ENCODE data around the gene MYH7. TPM values are rescaled to one million over a fixed set of nuclear protein-coding genes. Genes with fewer than 3 reads are reported as not detected.
A peak's percentile ranks its signal among the peaks of the same experiment; 100 is the strongest.

The MYH7 gene
- total RNA-seq (1 to 10 TPM in 1 of 2 donors, under 1 TPM in 1; 0.99 to 1.2 TPM), polyA plus RNA-seq (ENCODE audit: insufficient read length in 2 of 2) (1 to 10 TPM; 2.2 to 2.9 TPM)
- long read RNA-seq, donor 1 = 0 reads
- long read RNA-seq, donor 2 = 0 reads
- long read RNA-seq, donor 3 = 0 reads
- long read RNA-seq, donor 4 = 0 reads

DNA sequence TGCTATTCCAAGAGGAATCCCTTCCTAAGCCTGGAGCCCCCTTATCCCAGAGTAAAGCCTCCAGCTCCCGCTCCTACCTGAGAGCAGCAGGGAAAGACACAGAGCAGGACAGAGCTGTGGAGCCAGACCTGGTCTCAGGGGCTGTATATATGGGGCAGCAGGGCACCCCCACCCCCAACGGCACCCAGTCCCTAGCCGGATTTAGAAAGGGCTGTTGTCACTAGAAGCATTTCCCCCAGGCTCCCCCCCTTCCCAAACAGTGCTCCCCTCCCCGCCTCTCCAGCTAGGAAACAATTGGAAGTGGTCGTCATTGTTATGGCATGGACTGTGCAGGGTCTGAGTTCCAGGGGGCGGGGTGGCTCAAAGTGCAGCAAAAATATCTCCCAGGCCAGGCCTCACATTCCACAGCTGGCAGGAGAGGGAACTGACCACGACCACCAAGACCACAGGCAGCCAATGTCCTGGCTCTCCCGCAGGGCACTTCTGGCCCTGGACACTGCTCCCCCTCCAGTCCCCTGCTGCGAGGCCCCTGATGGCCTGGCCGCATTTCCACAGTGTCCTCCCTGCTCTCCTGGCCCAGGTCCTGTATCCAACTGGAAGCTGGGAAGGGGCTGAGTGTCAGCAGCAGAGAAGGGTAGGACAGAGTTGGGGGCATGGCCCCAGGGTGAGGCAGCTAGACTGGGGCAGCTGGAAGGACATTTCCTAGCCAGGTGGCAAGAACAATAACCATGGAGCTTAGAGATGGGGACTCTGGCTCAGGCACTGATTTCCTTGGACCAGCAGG, at the start of gene MYH7:
Gene MYH7 (minus strand): TSS at position 118 of the 784 bp plus-strand sequence. CDS start 1,928 bp downstream, outside the sequence.
- WGBS (ENCODE audit: insufficient coverage) = 33% methylated on average over 7 of the region's 10 CpGs
- H3K27ac ChIP-seq (ENCODE audit: low read depth, low read length) = peak within 1 kb of the TSS; percentile 86
- H3K27me3 ChIP-seq (ENCODE audit: control insufficient read depth, insufficient read depth, low read length) = no peaks in the 10 kb centered on the region
- peak in 2 of 6 donors; percentile 27 to 57 for DNase-seq (ENCODE audit: low read depth in 4 of 6, low spot score in 6 of 6)
- H3K36me3 ChIP-seq (ENCODE audit: control insufficient read depth, insufficient read depth, low read length) = no peaks in the 10 kb centered on the region
- peaks cover 47% of the 10 kb centered on the region for H3K4me1 ChIP-seq (ENCODE audit: control insufficient read depth, insufficient read depth, low read length)
- H3K4me3 ChIP-seq (ENCODE audit: low read depth, low read length) = no peak within 1 kb of the TSS
- H3K9me3 ChIP-seq (ENCODE audit: control insufficient read depth, insufficient read depth, low read length) = no peaks in the 10 kb centered on the region

DNA sequence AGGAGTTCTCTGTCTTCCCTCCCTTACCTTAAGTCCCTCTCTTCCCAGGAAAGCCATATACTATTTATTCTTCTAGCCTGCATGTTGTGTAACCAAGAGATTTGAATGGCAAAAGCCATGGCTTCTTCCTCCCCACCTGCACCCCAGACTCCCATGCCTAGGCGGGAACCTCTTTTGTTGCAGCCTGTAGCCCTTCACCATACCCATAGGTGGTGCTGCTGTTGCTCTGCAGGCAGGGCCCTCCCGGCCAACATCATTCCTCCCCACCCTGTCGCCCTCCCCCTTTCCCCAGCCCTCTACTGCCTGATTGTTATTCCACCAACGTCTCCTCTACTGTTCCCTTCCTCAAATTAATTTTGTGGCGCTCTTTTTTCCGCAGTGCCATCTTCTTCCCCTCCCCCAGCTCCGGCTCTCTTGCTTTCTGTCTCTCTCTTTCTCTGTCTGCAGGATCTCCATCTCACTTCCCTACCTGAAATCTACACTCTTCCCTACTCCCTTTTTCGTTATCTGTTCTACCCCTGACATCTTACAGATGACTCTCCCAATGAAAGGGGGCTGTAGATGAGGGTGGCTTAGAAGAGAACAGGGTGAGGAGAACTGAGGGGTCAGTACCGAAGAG, 47.9 kb upstream of the MYH7 start:
- peak in 2 of 6 donors; percentile 95 to 99 for DNase-seq (ENCODE audit: low read depth in 4 of 6, low spot score in 6 of 6)
- Histone ChIP-seq H3K4me1 (ENCODE audit: control insufficient read depth, insufficient read depth, low read length) (peaks cover 39% of the 10 kb centered on the region), H3K4me3 (ENCODE audit: low read depth, low read length) (no peak overlapping the region), H3K36me3 (ENCODE audit: control insufficient read depth, insufficient read depth, low read length) (peaks cover 7% of the 10 kb centered on the region), H3K27me3 (ENCODE audit: control insufficient read depth, insufficient read depth, low read length) (no peaks in the 10 kb centered on the region), H3K9me3 (ENCODE audit: control insufficient read depth, insufficient read depth, low read length) (no peaks in the 10 kb centered on the region), H3K27ac (ENCODE audit: low read depth, low read length) (peak overlapping the region; percentile 44)
- WGBS (ENCODE audit: insufficient coverage) = 8% methylated on average over 8 of the region's 9 CpGs

- no peaks in the 10 kb centered on the region for H3K9me3 ChIP-seq (ENCODE audit: control insufficient read depth, insufficient read depth, low read length)
- DNase-seq (ENCODE audit: low read depth in 4 of 6, low spot score in 6 of 6) = peak in 2 of 6 donors; percentile 46 to 92
- H3K4me3 ChIP-seq (ENCODE audit: low read depth, low read length) = no peak overlapping the region
- H3K4me1 ChIP-seq (ENCODE audit: control insufficient read depth, insufficient read depth, low read length) = peaks cover 39% of the 10 kb centered on the region
- peak overlapping the region; percentile 29 for H3K27ac ChIP-seq (ENCODE audit: low read depth, low read length)
- H3K27me3 ChIP-seq (ENCODE audit: control insufficient read depth, insufficient read depth, low read length) = no peaks in the 10 kb centered on the region
- peaks cover 7% of the 10 kb centered on the region for H3K36me3 ChIP-seq (ENCODE audit: control insufficient read depth, insufficient read depth, low read length)
Observed at GRCh38 chr14:23482823-23483148, 47.3 kb upstream of the MYH7 start.

- peak overlapping the region; percentile 16 for H3K27ac ChIP-seq (ENCODE audit: low read depth, low read length)
- 0% methylated on average over 1 of the region's 7 CpGs for WGBS (ENCODE audit: insufficient coverage)
- H3K36me3 ChIP-seq (ENCODE audit: control insufficient read depth, insufficient read depth, low read length) = peaks cover 12% of the 10 kb centered on the region
- peaks cover 39% of the 10 kb centered on the region for H3K4me1 ChIP-seq (ENCODE audit: control insufficient read depth, insufficient read depth, low read length)
- no peaks in the 10 kb centered on the region for H3K27me3 ChIP-seq (ENCODE audit: control insufficient read depth, insufficient read depth, low read length)
- no peaks in the 10 kb centered on the region for H3K9me3 ChIP-seq (ENCODE audit: control insufficient read depth, insufficient read depth, low read length)
- H3K4me3 ChIP-seq (ENCODE audit: low read depth, low read length) = no peak overlapping the region
- peak in 2 of 6 donors; percentile 75 to 96 for DNase-seq (ENCODE audit: low read depth in 4 of 6, low spot score in 6 of 6)
Observed at GRCh38 chr14:23481979-23482822, 46.7 kb upstream of the MYH7 start.

- peaks cover 35% of the 10 kb centered on the region for H3K4me1 ChIP-seq (ENCODE audit: control insufficient read depth, insufficient read depth, low read length)
- no peaks in the 10 kb centered on the region for H3K9me3 ChIP-seq (ENCODE audit: control insufficient read depth, insufficient read depth, low read length)
- peak in 2 of 6 donors; percentile 18 to 44 for DNase-seq (ENCODE audit: low read depth in 4 of 6, low spot score in 6 of 6)
- WGBS (ENCODE audit: insufficient coverage) = 25% methylated on average over 3 of the region's 3 CpGs
- H3K27ac ChIP-seq (ENCODE audit: low read depth, low read length) = no peak overlapping the region
- no peaks in the 10 kb centered on the region for H3K27me3 ChIP-seq (ENCODE audit: control insufficient read depth, insufficient read depth, low read length)
- no peak overlapping the region for H3K4me3 ChIP-seq (ENCODE audit: low read depth, low read length)
- peaks cover 12% of the 10 kb centered on the region for H3K36me3 ChIP-seq (ENCODE audit: control insufficient read depth, insufficient read depth, low read length)
Observed at GRCh38 chr14:23481362-23481970, 46.0 kb upstream of the MYH7 start.

DNA sequence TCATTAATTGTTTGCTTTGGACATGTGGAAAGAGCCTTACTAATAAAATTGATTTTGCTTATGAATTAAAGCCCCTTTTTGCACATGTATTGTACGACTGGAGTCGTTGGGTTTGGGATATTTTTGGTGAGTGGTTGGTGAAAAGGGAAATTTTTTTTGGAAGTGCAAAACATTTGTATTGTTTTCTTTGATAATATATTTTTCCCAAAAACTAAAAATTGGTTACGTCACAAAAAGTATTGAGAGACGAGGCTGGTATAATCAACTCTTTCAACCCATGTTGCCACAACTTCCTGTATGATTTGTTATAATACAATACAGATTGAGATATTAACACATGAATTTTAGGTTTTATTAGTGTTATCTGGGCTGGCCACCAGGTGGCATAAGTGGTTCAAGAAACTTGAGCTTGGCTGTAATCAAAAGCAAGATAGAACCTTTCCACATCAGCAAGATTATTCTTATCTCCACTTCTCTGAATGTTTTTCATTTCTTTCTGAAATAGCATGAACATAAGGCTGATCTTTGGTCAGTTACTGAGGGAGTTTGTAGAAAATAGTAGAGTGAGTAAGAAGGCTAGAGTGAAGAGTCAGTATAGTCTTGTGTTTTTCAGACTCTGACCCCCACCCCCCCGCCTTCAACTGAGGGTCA, 42.8 kb upstream of the MYH7 start:
- peaks cover 26% of the 10 kb centered on the region for H3K36me3 ChIP-seq (ENCODE audit: control insufficient read depth, insufficient read depth, low read length)
- peak in 2 of 6 donors; percentile 86 to 95 for DNase-seq (ENCODE audit: low read depth in 4 of 6, low spot score in 6 of 6)

GRCh38 chr14:23470947-23471346, 35.5 kb upstream of the MYH7 start:
- peaks cover 4% of the 10 kb centered on the region for H3K4me1 ChIP-seq (ENCODE audit: control insufficient read depth, insufficient read depth, low read length)
- no peaks in the 10 kb centered on the region for H3K9me3 ChIP-seq (ENCODE audit: control insufficient read depth, insufficient read depth, low read length)
- peaks cover 26% of the 10 kb centered on the region for H3K36me3 ChIP-seq (ENCODE audit: control insufficient read depth, insufficient read depth, low read length)
- no peaks in the 10 kb centered on the region for H3K27me3 ChIP-seq (ENCODE audit: control insufficient read depth, insufficient read depth, low read length)
- H3K4me3 ChIP-seq (ENCODE audit: low read depth, low read length) = no peak overlapping the region
- no CpG with 5 or more reads among the region's 1 CpG for WGBS (ENCODE audit: insufficient coverage)
- no peak for DNase-seq (ENCODE audit: low read depth in 4 of 6, low spot score in 6 of 6)
- no peak overlapping the region for H3K27ac ChIP-seq (ENCODE audit: low read depth, low read length)

More for the DNA sequence above, 42.8 kb upstream of the MYH7 start:
- Histone ChIP-seq H3K27ac (ENCODE audit: low read depth, low read length) (no peak overlapping the region), H3K4me3 (ENCODE audit: low read depth, low read length) (no peak overlapping the region), H3K4me1 (ENCODE audit: control insufficient read depth, insufficient read depth, low read length) (peaks cover 13% of the 10 kb centered on the region), H3K9me3 (ENCODE audit: control insufficient read depth, insufficient read depth, low read length) (no peaks in the 10 kb centered on the region), H3K27me3 (ENCODE audit: control insufficient read depth, insufficient read depth, low read length) (no peaks in the 10 kb centered on the region)
- WGBS (ENCODE audit: insufficient coverage) = no CpG with 5 or more reads among the region's 5 CpGs

DNA sequence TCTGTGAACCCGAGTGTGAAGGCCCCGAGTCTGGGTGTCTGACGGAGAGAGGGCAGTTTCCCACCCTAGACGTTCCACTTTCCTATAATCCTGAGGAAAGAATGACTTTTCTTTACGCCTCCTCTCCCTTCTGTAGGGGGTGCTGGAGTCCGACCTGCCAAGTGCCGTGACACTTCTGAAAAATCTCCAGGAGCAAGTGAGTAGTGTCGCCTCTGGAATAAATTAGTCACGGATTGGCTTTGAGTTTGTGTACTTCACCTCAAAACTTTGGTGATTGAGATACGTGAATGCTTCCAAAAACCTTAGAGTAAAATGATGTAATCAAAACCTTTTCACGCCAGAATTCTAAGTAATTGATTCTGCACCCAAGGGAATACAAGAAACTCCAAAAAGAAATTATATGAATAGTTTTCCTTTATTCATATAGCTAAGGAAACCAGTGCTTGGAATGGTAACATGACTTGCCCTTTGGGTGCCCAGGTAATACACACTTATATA, 34.5 kb upstream of the MYH7 start:
- Histone ChIP-seq H3K36me3 (ENCODE audit: control insufficient read depth, insufficient read depth, low read length) (peaks cover 21% of the 10 kb centered on the region), H3K9me3 (ENCODE audit: control insufficient read depth, insufficient read depth, low read length) (no peaks in the 10 kb centered on the region), H3K4me3 (ENCODE audit: low read depth, low read length) (peak overlapping the region; percentile 99), H3K4me1 (ENCODE audit: control insufficient read depth, insufficient read depth, low read length) (peaks cover 4% of the 10 kb centered on the region), H3K27ac (ENCODE audit: low read depth, low read length) (peak overlapping the region; percentile 94), H3K27me3 (ENCODE audit: control insufficient read depth, insufficient read depth, low read length) (no peaks in the 10 kb centered on the region)
- no CpG with 5 or more reads among the region's 11 CpGs for WGBS (ENCODE audit: insufficient coverage)
- DNase-seq (ENCODE audit: low read depth in 4 of 6, low spot score in 6 of 6) = no peak
